T-helper 2 cell treated with Interferon-gamma antibody and Interleukin-4, amounts not matched to agents 100 ng/mL and 5 ng/mL, for 36 hours (primary cell): ENCODE results near the gene DCHS1. TPM values are rescaled to one million over a fixed set of nuclear protein-coding genes. Genes with fewer than 3 reads are reported as not detected.

Experiments used
- total RNA-seq: library from RNA; stranded (reverse); gene quantifications from 2 replicates; pipeline ENCODE4 v1.2.3, GENCODE V29; 2022

The DCHS1 gene
- total RNA-seq, 1 donor from 2014 or later, result 0.45 TPM

Other genes starting within 250 kb of the DCHS1 start
- 51.1 and 53.9 TPM in 2 replicates for gene APBB1, start 236.7 kb downstream of the DCHS1 start, total RNA-seq
- gene HPX, start 214.8 kb downstream of the DCHS1 start, total RNA-seq, result 0.18 and 0.36 TPM in 2 replicates
- 7.5 and 10.7 TPM in 2 replicates for gene TRIM3, start 181.9 kb downstream of the DCHS1 start, total RNA-seq
- 41.1 and 41.3 TPM in 2 replicates for gene ARFIP2, start 174.5 kb downstream of the DCHS1 start, total RNA-seq
- 32.5 and 33.9 TPM in 2 replicates for gene TIMM10B, start 174.3 kb downstream of the DCHS1 start, total RNA-seq
- gene DNHD1, start 158.5 kb downstream of the DCHS1 start, total RNA-seq, result 20.1 and 21.2 TPM in 2 replicates
- 26.9 and 31.4 TPM in 2 replicates for gene RRP8, start 52.2 kb downstream of the DCHS1 start, total RNA-seq
- 128 and 134 TPM in 2 replicates for gene ILK, start 52.0 kb downstream of the DCHS1 start, total RNA-seq
- gene TAF10, start 43.6 kb downstream of the DCHS1 start, total RNA-seq, result 123 and 133 TPM in 2 replicates
- gene TPP1, start 36.4 kb downstream of the DCHS1 start, total RNA-seq, result 63.3 and 64.4 TPM in 2 replicates
- gene MRPL17, start 27.5 kb upstream of the DCHS1 start, total RNA-seq, result 71.3 and 72.4 TPM in 2 replicates
- 0.18 and 0.25 TPM in 2 replicates for gene OR2AG2, start 116.2 kb upstream of the DCHS1 start, total RNA-seq
- not detected in 2 replicates for gene OR2AG1, start 127.2 kb upstream of the DCHS1 start, total RNA-seq
- gene OR6A2, start 143.9 kb upstream of the DCHS1 start, total RNA-seq, result 0.23 TPM in 2 replicates
- not detected in 2 replicates for gene OR10A5, start 189.9 kb upstream of the DCHS1 start, total RNA-seq
- gene OR10A2, start 207.2 kb upstream of the DCHS1 start, total RNA-seq, result not detected in 2 replicates
- gene OR10A4, start 220.8 kb upstream of the DCHS1 start, total RNA-seq, result not detected in 2 replicates
- 0.27 TPM in 1 of 2 replicates, not detected in the other for gene OR2D2, start 236.7 kb upstream of the DCHS1 start, total RNA-seq